Cardiac septum (tissue), 1 donor: ENCODE measurements around the gene SLC38A3. TPM values are rescaled to one million over a fixed set of nuclear protein-coding genes. Genes with fewer than 3 reads are reported as not detected.
"Not testable (repeated sequence)": the region's sequence is repeated elsewhere in the genome, so short reads cannot be mapped to it uniquely, and the experiment has no call there.

Source experiments
- DNase-seq: peaks from one replicate; pipeline ENCODE4 v3.0.0-alpha.2; 2020; ENCODE audit warnings: low spot score
- intact Hi-C: fragments of 100-400 bp; cut with DNase I; formaldehyde crosslinking; loops from one replicate; pipeline ENCODE4 v1.14.0; 2022
- total RNA-seq: library from RNA; stranded (reverse); fragmentation: NEBNext Ultra II Directional; extraction: Animal tissue kit (Norgen Biotek cat#: 25700); gene quantifications from one replicate; pipeline ENCODE4 v1.2.1, GENCODE V29; 2021
- donor health status: DM: no; HTN: no; CAD: no.

SLC38A3 gene
- total RNA-seq, 1 donor from 2014 or later: 6.6 TPM

GRCh38 chr3:50221411-50222168, 16.5 kb downstream of the SLC38A3 start:
- DNase-seq: no peak
- intact Hi-C loops: no loop called here

GRCh38 chr3:50222169-50222528, 17.1 kb downstream of the SLC38A3 start:
- no peak for DNase-seq
- intact Hi-C loops: no loop called here

GRCh38 chr3:50224639-50225038, 19.6 kb downstream of the SLC38A3 start:
- intact Hi-C loops: loop anchor here (2.0 kb wide), 1 partner anchor 104 kb away; no protein-coding TSS in a partner anchor
- DNase-seq: no peak

DNA sequence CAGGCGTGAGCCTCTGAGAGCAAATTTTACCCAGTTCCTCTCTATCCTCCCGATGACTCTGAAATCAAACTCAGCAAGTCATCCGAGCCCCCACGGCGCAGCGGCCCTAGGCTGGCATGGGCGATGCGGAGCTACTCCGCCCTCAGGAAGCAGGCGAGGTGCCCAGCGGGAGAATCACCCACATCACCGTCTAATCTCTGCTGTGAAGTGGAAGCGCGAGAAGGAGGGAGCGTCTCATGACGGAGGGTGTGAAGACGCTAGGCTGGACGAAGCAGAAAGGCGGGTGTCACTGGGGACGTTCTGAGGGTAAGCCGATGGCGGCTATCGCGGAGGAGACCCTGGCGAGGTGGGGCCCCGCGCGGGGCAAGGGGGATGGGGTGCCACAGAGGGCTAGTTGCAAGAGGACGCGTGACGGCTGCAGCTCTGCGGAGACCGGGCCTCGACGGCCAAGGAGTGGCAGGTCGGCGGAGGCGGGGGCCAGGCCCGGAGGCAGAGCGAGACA, 21.9 kb downstream of the SLC38A3 start:
- intact Hi-C loops: loop anchor here (1.0 kb wide), 4 partner anchors 19 to 46 kb away; no protein-coding TSS in a partner anchor

DNA sequence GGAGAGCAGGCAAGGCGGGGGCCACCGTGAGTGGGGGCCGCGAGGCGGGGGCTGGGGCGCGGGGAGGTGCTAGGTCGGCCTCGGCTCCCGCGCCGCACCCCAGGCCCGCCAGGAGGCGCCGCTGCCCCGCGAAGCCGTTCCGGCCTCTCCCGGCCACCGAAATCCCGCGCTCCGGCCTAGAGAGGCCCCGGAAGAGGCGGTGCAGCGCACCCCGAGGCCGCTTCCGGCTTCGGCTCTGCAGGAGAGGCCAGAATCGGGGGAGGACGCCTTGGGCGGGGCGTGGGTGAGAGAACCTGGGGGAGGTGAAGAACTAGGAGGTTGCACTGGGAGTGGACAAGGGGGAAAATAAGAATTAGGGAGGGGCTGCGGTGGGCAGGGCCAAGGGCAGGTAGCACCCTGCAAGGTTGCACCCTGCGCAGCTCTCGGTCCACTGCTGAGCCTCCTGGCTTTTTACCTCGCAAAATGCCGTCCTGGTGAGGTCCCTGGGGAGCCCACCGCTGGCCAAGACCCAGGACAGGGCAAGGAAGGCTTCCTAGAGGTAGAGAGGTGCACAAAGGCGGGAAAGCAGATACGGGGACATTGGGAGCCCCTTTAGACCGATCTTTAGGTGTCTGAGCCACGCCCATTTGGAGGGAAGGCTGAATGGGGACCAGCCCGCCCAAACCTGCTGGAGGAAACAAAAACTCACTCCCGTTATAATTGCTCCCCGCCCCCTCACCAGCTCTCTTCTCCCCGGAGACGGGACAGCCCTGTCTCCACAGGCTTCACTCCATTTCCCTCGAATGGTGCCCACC, 22.5 kb downstream of the SLC38A3 start:
- DNase-seq: peak; percentile 96
- intact Hi-C loops: loop anchor here (1.0 kb wide), 4 partner anchors 19 to 46 kb away; no protein-coding TSS in a partner anchor

More for the DNA sequence above, 21.9 kb downstream of the SLC38A3 start:
- DNase-seq: no peak

DNA sequence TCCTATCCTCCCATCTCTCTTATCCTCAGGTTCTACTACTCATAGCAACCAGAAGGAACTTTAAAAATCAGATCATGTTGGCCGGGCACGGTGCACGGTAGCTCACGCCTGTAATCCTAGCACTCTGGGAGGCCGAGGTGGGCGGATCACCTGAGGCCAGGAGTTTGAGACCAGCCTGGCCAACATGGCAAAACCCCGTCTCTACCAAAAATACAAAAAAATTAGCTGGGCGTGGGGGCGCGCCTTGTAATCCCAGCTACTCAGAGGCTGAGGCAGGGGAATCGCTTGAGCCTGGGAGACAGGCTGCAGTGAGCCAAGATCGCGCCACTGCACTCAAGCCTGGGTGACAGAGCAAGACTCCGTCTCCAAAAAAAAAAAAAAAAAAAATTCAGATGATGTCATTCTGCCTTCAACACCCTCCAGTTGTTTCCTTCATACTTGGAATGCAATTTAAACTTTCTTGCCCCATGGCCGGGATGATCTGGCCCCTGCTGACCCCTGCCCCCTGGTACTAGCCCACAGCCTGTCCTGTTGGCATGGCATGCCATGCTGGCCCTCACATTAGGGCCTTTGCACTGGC, 23.2 kb downstream of the SLC38A3 start:
- intact Hi-C loops, DNase-seq: not testable (repeated sequence)

- DNase-seq: no peak
- intact Hi-C loops: no loop called here
Measured at GRCh38 chr3:50229490-50229889, 24.4 kb downstream of the SLC38A3 start.

DNA sequence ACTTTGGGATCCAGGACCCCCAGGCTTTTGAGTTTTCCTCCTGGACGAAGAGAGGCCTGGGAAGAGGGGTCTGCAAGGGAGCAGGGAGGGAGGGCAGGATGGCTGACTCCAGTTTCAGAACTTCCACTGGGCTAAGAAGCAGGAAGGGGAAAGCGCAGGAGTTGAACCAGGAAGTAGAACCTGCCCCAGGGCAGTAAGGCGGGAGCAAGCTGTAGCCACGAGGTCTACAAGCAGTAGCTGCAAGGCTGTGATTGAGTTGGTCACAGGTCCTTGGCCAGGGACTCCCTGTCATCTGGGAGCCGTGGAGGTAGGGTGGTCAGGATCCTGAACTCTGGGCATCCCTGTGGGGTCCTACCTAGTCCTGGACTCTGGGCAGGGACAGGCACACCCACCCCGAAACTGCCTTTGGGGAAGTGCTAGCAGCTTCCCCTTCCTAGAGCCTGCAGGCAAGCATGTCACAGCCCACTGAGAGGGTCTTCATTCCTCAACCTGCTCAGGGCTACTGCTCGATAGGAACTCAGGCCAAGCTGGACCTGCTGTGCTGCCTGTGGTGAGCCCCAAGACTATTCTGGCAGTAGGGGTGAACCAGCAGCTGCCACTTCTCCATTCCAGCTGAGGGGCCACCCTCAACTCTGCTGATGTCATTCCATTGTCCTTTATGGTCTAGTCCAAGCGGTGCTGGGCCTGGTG, 25.2 kb downstream of the SLC38A3 start:
- no peak for DNase-seq
- intact Hi-C loops: no loop called here

DNA sequence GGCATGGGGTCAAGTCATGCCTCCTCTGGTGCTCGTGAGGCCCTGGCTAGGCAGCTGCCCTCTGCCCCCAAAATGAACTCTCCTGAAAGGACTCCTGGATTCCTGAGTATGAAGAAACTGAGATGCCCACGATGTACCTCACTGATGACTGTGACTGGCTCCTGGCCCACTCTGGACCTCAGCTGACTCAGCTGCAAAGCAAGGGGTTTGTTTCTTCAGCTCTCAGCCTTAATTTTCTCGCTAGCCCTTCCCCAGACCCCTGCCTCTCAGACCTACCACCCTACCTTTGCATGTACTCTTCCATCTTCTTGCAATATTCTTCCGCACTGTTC, 25.7 kb downstream of the SLC38A3 start:
- no peak for DNase-seq
- intact Hi-C loops: no loop called here

DNA sequence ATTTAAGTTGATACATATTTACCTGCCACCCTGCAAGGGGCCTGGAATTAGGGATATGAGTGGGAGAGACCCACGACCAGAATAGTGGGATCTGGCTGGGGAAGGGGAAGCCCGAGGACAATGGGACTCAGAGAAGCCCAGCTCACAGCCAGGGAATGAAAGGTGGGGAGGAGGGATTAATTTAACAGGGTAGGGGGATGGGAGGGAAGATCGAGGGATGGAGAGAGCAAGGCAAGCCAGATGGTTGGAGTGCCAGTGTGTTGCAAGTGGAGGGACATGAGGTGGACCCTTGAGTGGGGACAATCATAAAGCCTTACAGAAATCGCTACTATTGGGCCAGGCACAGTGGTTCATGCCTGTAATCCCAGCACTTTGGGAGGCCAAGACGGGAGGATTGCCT, 26.5 kb downstream of the SLC38A3 start:
- DNase-seq: no peak
- intact Hi-C loops: no loop called here

DNA sequence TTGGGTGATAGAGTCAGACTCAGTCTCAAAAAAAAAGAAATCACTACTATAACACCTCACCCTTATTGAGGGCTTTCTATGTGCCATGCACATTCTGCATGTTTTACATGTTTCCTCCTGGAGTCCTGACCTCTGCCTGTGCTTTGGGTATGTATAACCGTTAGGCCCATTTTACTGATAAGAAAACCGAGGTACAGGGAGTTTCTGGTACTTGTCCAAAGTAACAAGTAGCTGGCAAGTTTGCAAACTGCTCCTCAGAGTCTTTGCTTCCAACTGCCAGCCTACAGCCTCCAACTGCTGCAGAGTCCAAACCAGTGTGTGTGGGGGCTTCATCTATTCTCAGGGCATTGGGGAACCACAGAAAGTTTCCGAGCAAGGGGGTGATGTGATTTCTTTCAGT, 27.2 kb downstream of the SLC38A3 start:
- DNase-seq: no peak
- intact Hi-C loops: no loop called here

GRCh38 chr3:50233176-50233575, 28.1 kb downstream of the SLC38A3 start:
- no peak for DNase-seq
- intact Hi-C loops: no loop called here

DNA sequence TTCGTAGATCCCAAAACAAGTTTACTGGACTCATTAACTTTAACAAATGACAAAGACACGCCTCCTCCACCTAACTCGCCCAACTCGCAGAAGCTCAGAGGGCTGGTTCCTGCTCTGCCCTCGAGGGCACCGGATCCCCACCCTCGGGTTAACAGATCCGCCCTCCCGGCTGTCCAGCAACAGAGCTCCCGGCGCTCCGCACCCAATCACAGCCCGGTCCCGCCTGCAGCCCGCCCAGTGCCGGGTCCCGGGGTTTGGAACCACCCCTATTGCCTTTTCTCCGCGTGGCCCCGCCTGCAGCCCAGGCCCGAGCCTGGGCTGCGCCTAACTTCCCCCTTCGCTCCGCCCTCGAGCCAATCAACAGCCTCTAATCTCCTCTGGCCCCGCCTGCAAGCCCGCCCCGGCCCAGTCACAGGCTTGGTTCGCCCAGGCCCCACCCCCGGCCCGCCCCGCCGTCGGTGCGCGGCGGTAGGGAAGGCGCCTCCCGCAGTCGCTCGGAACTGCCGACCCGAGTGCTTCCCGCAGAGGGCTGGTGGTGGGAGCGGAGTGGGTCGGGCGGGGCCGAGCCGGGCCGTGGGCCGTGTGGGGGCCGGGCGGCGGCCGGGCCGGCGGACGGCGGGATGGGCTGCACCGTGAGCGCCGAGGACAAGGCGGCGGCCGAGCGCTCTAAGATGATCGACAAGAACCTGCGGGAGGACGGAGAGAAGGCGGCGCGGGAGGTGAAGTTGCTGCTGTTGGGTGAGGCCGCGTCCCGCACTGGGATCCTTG, 30.8 kb downstream of the SLC38A3 start, which contains the start of gene GNAI2:
Gene GNAI2 (plus strand): TSS at position 489 of the 768 bp plus-strand sequence. CDS start 132 bp downstream, at position 621.
- peak; percentile 100 for DNase-seq
- intact Hi-C loops: loop anchor here (5.0 kb wide), 1 partner anchor 86 kb away; the partner anchor contains the start of gene HYAL2

DNA sequence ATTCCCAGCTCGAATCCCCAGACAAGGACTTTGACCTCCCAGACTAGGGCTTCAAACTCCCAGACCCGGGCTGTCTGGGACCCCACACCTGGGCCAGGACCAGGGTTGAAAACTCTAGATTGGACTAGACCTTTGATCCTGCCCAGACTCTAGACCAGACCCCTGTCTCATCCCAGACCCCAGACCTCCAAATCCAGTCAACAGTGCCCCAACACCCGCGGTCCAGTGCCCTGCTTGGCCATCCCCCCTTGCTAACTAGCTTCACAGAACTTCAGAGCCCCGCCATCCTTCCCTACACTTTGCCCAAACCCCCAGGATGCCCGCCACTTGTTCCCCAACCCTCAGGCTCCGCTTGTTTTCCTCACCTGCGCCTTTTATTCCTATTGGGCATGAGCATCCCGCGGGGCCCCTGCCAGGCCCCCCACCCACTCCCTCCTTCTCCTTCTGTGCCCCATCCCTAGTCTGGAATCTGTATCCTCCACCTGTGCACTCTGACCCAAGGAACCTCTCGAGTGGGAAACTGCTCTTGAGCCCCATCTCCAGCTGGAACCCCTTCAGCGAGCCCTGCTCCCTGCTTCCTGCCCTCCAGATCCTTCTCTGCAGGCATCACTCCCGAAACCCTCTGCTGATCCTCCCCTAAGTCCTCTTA, 31.5 kb downstream of the SLC38A3 start:
- no peak for DNase-seq
- intact Hi-C loops: loop anchor here (5.0 kb wide), 1 partner anchor 86 kb away; the partner anchor contains the start of gene HYAL2

DNA sequence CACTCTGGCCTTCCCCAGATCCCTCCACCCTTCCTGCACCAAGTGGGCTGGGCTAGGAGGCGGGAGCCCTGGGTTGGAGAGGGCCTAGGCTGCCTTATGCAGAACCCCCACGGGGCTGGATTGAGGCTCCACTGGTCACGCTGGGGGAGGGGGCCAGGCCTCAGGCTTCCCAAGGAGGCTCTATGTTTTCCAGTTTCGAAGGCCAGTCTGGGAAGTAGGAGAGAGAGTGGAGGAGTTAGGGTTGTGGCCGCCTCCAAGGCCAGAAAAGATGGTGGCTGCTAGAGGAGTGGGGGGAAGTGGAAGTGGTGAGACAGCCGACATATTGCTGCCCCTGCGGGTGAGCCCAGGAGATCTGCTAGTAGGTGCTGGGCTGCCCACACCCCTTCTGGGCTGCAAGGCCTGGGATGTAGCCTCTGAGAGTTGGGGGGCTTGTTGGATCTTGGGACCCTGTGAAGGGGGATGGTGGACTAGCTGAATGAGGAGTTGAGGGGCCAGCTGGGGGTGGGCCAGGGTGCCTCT, 32.1 kb downstream of the SLC38A3 start:
- intact Hi-C loops: loop anchor here (5.0 kb wide), 1 partner anchor 85 kb away; the partner anchor contains the start of gene HYAL2
- no peak for DNase-seq

- peak; percentile 97 for DNase-seq
- intact Hi-C loops: loop anchor here (5.0 kb wide), 1 partner anchor 84 kb away; the partner anchor contains the start of gene HYAL2
Measured at GRCh38 chr3:50237754-50238548, 32.9 kb downstream of the SLC38A3 start.

- intact Hi-C loops: loop anchor here (5.0 kb wide), 1 partner anchor 84 kb away; the partner anchor contains the start of gene HYAL2
- DNase-seq: peak; percentile 94
Measured at GRCh38 chr3:50238549-50239026, 33.5 kb downstream of the SLC38A3 start.
